ENCODE measurements around the gene HCST. TPM values are rescaled to one million over a fixed set of nuclear protein-coding genes. Genes with fewer than 3 reads are reported as not detected.

Gene HCST
- total RNA-seq, 1 donor: 0.81 TPM

- TF ChIP-seq, protein P1, sequence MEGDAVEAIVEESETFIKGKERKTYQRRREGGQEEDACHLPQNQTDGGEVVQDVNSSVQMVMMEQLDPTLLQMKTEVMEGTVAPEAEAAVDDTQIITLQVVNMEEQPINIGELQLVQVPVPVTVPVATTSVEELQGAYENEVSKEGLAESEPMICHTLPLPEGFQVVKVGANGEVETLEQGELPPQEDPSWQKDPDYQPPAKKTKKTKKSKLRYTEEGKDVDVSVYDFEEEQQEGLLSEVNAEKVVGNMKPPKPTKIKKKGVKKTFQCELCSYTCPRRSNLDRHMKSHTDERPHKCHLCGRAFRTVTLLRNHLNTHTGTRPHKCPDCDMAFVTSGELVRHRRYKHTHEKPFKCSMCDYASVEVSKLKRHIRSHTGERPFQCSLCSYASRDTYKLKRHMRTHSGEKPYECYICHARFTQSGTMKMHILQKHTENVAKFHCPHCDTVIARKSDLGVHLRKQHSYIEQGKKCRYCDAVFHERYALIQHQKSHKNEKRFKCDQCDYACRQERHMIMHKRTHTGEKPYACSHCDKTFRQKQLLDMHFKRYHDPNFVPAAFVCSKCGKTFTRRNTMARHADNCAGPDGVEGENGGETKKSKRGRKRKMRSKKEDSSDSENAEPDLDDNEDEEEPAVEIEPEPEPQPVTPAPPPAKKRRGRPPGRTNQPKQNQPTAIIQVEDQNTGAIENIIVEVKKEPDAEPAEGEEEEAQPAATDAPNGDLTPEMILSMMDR (IDR thresholded peaks at IDR 0.05; ENCODE audit: insufficient read depth, low read length): no peak
- no peak overlapping the region for H3K4me3 ChIP-seq (ENCODE audit: low read depth, low read length)
- no peak for DNase-seq (ENCODE audit: low read depth)
Measured at GRCh38 chr19:35860818-35861639, 41.3 kb upstream of the HCST start.

DNA sequence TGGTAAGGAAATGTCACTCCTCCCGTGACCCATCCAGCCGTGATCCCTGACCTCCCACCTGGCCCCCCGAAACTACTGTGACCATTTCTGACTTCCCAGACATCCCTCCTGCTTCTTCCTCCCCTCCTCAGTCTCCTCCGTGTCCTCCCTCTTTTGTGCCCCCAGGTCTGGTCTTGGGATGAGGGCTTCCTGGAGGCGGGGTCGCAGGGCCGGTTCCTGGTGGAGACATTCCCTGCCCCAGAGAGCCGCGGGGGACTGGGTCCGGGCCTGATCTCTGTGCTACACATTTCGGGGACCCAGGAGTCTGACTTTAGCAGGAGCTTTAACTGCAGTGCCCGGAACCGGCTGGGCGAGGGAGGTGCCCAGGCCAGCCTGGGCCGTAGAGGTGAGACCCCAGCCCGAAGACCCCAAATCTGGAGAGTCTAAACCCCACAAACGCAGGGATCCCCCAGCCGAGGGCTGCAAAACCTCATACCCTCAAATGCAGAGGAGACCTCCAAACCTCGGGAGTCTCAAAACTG lies 40.6 kb upstream of the HCST start:
- TF ChIP-seq, protein P1 (IDR thresholded peaks at IDR 0.05; ENCODE audit: insufficient read depth, low read length): no peak

DNA sequence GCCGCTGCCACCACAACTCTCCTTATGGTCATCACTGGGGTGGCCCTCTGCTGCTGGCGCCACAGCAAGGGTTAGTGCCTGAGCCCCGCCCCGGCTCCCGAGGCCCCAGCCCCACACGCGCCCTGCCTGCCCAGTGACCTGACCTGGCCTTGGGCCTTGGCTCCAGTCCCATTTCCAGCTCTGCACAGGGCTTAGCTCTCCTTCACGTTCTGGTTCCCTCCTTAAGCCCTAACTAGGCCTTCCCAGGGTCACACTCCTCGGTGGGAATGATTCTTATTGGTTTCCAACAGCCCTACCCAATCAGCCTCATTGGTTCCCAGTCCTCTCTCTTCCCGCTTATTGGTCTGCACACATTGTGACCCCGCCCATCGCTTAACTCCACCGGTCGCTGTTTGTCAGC lies 39.8 kb upstream of the HCST start:
- no peak for DNase-seq (ENCODE audit: low read depth)
- no peak overlapping the region for H3K4me3 ChIP-seq (ENCODE audit: low read depth, low read length)
- TF ChIP-seq, protein P1 (IDR thresholded peaks at IDR 0.05; ENCODE audit: insufficient read depth, low read length): no peak

More for the DNA sequence above, 40.6 kb upstream of the HCST start:
- DNase-seq (ENCODE audit: low read depth): no peak
- H3K4me3 ChIP-seq (ENCODE audit: low read depth, low read length): no peak overlapping the region

DNA sequence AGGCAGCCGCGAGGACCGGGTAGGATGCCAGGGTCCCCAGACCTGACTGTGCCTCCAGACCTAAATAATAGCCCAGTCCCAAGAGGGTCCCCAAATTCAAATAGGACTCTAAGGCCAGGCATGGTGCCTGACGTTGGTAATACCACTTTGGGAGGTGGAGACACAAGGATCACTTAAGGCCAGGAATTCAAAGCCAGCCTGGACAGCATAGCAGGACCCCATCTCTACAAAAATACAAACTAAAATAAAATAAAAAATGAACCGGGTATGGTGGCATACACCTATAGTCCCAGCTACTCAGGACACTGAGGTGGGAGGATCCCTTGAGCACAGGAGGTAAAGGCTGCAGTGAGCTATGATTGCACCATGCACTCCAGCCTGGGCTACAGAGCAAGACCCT lies 39.3 kb upstream of the HCST start:
- DNase-seq (ENCODE audit: low read depth): no peak
- TF ChIP-seq, protein P1 (IDR thresholded peaks at IDR 0.05; ENCODE audit: insufficient read depth, low read length): no peak
- H3K4me3 ChIP-seq (ENCODE audit: low read depth, low read length): no peak overlapping the region

DNA sequence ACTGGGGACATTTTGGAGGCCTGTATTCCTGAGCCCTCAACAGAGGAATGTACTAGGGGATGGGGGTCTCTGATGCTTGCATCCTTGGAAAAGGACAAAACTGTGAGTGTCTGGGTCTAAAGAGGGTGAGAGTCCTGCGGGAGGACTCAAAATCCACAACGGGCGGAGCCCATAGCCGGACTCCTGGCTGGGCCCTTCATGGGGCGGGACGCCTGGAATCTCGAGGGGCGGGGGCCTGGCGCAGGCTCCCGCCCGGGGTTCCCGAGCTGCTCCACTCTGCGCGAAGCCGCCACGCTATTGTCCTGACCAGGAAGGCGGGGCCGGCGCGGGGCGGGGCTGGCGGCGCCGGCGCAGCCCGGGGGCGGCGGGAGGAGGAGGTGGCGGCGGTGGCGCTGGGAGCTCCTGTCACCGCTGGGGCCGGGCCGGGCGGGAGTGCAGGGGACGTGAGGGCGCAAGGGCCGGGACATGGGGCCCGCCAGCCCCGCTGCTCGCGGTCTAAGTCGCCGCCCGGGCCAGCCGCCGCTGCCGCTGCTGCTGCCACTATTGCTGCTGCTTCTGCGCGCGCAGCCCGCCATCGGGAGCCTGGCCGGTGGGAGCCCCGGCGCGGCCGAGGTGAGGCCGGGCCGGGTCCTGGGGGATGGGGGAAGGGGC lies 34.0 kb upstream of the HCST start, which contains the start of gene APLP1:
Gene APLP1, plus strand, starts transcription at position 403 of the 651 bp plus-strand sequence. Its CDS starts 63 bp downstream, at position 466.
- DNase-seq (ENCODE audit: low read depth): peak; percentile 58
- TF ChIP-seq, protein P1 (IDR thresholded peaks at IDR 0.05; ENCODE audit: insufficient read depth, low read length): no peak
- peak within 1 kb of the TSS; percentile 60 for H3K4me3 ChIP-seq (ENCODE audit: low read depth, low read length)

DNA sequence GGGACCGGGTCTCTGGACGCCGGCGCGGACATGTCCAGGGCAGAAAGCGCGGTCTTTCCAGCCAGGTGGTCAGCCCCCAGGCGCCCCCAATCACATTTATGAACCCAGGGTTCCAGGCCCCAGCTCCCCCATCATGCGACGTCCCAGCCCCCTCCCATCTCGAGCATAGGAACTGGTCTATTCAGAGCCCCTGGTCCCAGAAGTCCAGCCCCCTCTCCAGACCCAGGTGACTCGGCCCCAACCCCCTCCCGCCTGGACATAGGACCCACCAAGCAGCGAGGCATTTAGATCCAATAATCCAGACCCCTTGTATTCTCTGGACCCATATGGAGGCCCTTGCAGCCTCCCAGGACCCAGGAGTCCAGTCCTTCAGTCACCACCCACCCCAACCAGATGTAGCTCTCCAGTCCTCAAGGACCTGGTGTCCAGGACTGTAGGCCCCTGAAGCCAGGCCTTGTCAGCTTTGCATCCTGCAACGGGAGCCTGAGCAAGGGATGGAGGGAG lies 33.5 kb upstream of the HCST start:
- no peak for DNase-seq (ENCODE audit: low read depth)
- peak overlapping the region; percentile 60 for H3K4me3 ChIP-seq (ENCODE audit: low read depth, low read length)
- TF ChIP-seq, protein P1 (IDR thresholded peaks at IDR 0.05; ENCODE audit: insufficient read depth, low read length): no peak
